ENCODE measurements around the gene SCN1A.

Gene SCN1A

GRCh38 chr2:166091439-166091838 lies 36.4 kb downstream of the SCN1A start:
- no peak for TF ChIP-seq JUND (IDR thresholded peaks at IDR 0.05; ENCODE audit: low read depth)
- in situ Hi-C loops (cut with HindIII; ENCODE audit: low pct_unique_long_range_greater_than_20kb, low sequenced_read_pairs): no loop called here
- DNase-seq (ENCODE audit: low read depth in 1 of 2, low spot score in 1 of 2): no peak

- in situ Hi-C loops (cut with HindIII; ENCODE audit: low pct_unique_long_range_greater_than_20kb, low sequenced_read_pairs): no loop called here
- no peak for TF ChIP-seq JUND (IDR thresholded peaks at IDR 0.05; ENCODE audit: low read depth)
- no peak for DNase-seq (ENCODE audit: low read depth in 1 of 2, low spot score in 1 of 2)
Measured at GRCh38 chr2:166090908-166091307, 36.9 kb downstream of the SCN1A start.

GRCh38 chr2:166090346-166090745 lies 37.5 kb downstream of the SCN1A start:
- in situ Hi-C loops (cut with HindIII; ENCODE audit: low pct_unique_long_range_greater_than_20kb, low sequenced_read_pairs): no loop called here
- DNase-seq (ENCODE audit: low read depth in 1 of 2, low spot score in 1 of 2): no peak

GRCh38 chr2:166088634-166089033 lies 39.2 kb downstream of the SCN1A start:
- in situ Hi-C loops (cut with HindIII; ENCODE audit: low pct_unique_long_range_greater_than_20kb, low sequenced_read_pairs): no loop called here
- no peak for DNase-seq (ENCODE audit: low read depth in 1 of 2, low spot score in 1 of 2)
- TF ChIP-seq JUND (IDR thresholded peaks at IDR 0.05; ENCODE audit: low read depth): no peak

More at GRCh38 chr2:166090346-166090745, 37.5 kb downstream of the SCN1A start:
- no peak for TF ChIP-seq JUND (IDR thresholded peaks at IDR 0.05; ENCODE audit: low read depth)

- in situ Hi-C loops (cut with HindIII; ENCODE audit: low pct_unique_long_range_greater_than_20kb, low sequenced_read_pairs): no loop called here
- DNase-seq (ENCODE audit: low read depth in 1 of 2, low spot score in 1 of 2): no peak
- no peak for TF ChIP-seq JUND (IDR thresholded peaks at IDR 0.05; ENCODE audit: low read depth)
Measured at GRCh38 chr2:166084301-166084700, 43.5 kb downstream of the SCN1A start.

- DNase-seq (ENCODE audit: low read depth in 1 of 2, low spot score in 1 of 2): no peak
- no peak for TF ChIP-seq JUND (IDR thresholded peaks at IDR 0.05; ENCODE audit: low read depth)
- in situ Hi-C loops (cut with HindIII; ENCODE audit: low pct_unique_long_range_greater_than_20kb, low sequenced_read_pairs): no loop called here
Measured at GRCh38 chr2:166082736-166083135, 45.1 kb downstream of the SCN1A start.

- in situ Hi-C loops (cut with HindIII; ENCODE audit: low pct_unique_long_range_greater_than_20kb, low sequenced_read_pairs): no loop called here
- DNase-seq (ENCODE audit: low read depth in 1 of 2, low spot score in 1 of 2): no peak
- no peak for TF ChIP-seq JUND (IDR thresholded peaks at IDR 0.05; ENCODE audit: low read depth)
Measured at GRCh38 chr2:166081852-166082251, 46.0 kb downstream of the SCN1A start.

GRCh38 chr2:166081131-166081632 lies 46.6 kb downstream of the SCN1A start:
- no peak for DNase-seq (ENCODE audit: low read depth in 1 of 2, low spot score in 1 of 2)
- TF ChIP-seq JUND (IDR thresholded peaks at IDR 0.05; ENCODE audit: low read depth): no peak
- in situ Hi-C loops (cut with HindIII; ENCODE audit: low pct_unique_long_range_greater_than_20kb, low sequenced_read_pairs): no loop called here

GRCh38 chr2:166074430-166074829 lies 53.4 kb downstream of the SCN1A start:
- in situ Hi-C loops (cut with HindIII; ENCODE audit: low pct_unique_long_range_greater_than_20kb, low sequenced_read_pairs): no loop called here
- peak in 1 of 2 experiments; percentile 33 for DNase-seq (ENCODE audit: low read depth in 1 of 2, low spot score in 1 of 2)
- TF ChIP-seq JUND (IDR thresholded peaks at IDR 0.05; ENCODE audit: low read depth): no peak

- peak in 1 of 2 experiments; percentile 2 for DNase-seq (ENCODE audit: low read depth in 1 of 2, low spot score in 1 of 2)
- in situ Hi-C loops (cut with HindIII; ENCODE audit: low pct_unique_long_range_greater_than_20kb, low sequenced_read_pairs): no loop called here
- TF ChIP-seq JUND (IDR thresholded peaks at IDR 0.05; ENCODE audit: low read depth): no peak
Measured at GRCh38 chr2:166074011-166074410, 53.8 kb downstream of the SCN1A start.

GRCh38 chr2:166070231-166070630 lies 57.6 kb downstream of the SCN1A start:
- in situ Hi-C loops (cut with HindIII; ENCODE audit: low pct_unique_long_range_greater_than_20kb, low sequenced_read_pairs): no loop called here
- TF ChIP-seq JUND (IDR thresholded peaks at IDR 0.05; ENCODE audit: low read depth): no peak
- DNase-seq (ENCODE audit: low read depth in 1 of 2, low spot score in 1 of 2): no peak

GRCh38 chr2:166068981-166069380 lies 58.8 kb downstream of the SCN1A start:
- in situ Hi-C loops (cut with HindIII; ENCODE audit: low pct_unique_long_range_greater_than_20kb, low sequenced_read_pairs): no loop called here
- no peak for DNase-seq (ENCODE audit: low read depth in 1 of 2, low spot score in 1 of 2)
- no peak for TF ChIP-seq JUND (IDR thresholded peaks at IDR 0.05; ENCODE audit: low read depth)

GRCh38 chr2:166067229-166067628 lies 60.6 kb downstream of the SCN1A start:
- in situ Hi-C loops (cut with HindIII; ENCODE audit: low pct_unique_long_range_greater_than_20kb, low sequenced_read_pairs): no loop called here
- no peak for TF ChIP-seq JUND (IDR thresholded peaks at IDR 0.05; ENCODE audit: low read depth)
- DNase-seq (ENCODE audit: low read depth in 1 of 2, low spot score in 1 of 2): no peak

GRCh38 chr2:166060191-166060590 lies 67.6 kb downstream of the SCN1A start:
- in situ Hi-C loops (cut with HindIII; ENCODE audit: low pct_unique_long_range_greater_than_20kb, low sequenced_read_pairs): no loop called here
- TF ChIP-seq JUND (IDR thresholded peaks at IDR 0.05; ENCODE audit: low read depth): no peak
- no peak for DNase-seq (ENCODE audit: low read depth in 1 of 2, low spot score in 1 of 2)
